Measurements from ENCODE around the gene SEC16B.
A peak's percentile ranks its signal among the peaks of the same experiment; 100 is the strongest.

The SEC16B gene

DNA sequence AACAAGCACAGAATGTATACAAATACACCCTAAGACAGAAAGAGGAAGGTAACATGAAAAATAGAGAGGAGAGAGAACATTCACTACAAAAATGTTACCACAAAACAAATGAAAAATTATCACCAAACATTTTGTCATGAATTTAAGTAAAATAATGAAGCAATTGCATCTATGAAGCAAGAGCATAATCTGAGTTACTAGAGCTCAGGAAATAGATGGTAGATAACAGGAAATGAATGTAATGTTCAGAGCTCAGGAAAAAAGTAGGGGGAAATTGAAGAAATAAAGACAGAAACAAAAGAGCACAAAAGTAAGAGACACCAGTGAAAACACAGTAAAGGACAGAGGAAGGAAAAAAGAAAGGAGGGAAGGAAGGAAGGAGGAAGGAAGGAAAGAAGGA, 19.4 kb downstream of the SEC16B start:
- no peak for ATAC-seq
- TF ChIP-seq SNAI2 (CRISPR knock-in tag; IDR thresholded peaks at IDR 0.05) (no peak), ZFP3 (CRISPR knock-in tag; IDR thresholded peaks at IDR 0.05) (no peak), ARNTL (CRISPR knock-in tag; IDR thresholded peaks at IDR 0.05; ENCODE audit: borderline replicate concordance, low read depth) (no peak), OSR1 (CRISPR knock-in tag; IDR thresholded peaks at IDR 0.05) (no peak), CSDC2 (CRISPR knock-in tag; IDR thresholded peaks at IDR 0.05) (no peak), TOX (CRISPR knock-in tag; IDR thresholded peaks at IDR 0.05; ENCODE audit: borderline replicate concordance) (no peak), ESRRG (CRISPR knock-in tag; IDR thresholded peaks at IDR 0.05) (no peak)
- TF ChIP-seq, protein P1, sequence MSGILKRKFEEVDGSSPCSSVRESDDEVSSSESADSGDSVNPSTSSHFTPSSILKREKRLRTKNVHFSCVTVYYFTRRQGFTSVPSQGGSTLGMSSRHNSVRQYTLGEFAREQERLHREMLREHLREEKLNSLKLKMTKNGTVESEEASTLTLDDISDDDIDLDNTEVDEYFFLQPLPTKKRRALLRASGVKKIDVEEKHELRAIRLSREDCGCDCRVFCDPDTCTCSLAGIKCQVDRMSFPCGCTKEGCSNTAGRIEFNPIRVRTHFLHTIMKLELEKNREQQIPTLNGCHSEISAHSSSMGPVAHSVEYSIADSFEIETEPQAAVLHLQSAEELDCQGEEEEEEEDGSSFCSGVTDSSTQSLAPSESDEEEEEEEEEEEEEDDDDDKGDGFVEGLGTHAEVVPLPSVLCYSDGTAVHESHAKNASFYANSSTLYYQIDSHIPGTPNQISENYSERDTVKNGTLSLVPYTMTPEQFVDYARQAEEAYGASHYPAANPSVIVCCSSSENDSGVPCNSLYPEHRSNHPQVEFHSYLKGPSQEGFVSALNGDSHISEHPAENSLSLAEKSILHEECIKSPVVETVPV (CRISPR knock-in tag; IDR thresholded peaks at IDR 0.05), result no peak
- TF ChIP-seq, protein P2, sequence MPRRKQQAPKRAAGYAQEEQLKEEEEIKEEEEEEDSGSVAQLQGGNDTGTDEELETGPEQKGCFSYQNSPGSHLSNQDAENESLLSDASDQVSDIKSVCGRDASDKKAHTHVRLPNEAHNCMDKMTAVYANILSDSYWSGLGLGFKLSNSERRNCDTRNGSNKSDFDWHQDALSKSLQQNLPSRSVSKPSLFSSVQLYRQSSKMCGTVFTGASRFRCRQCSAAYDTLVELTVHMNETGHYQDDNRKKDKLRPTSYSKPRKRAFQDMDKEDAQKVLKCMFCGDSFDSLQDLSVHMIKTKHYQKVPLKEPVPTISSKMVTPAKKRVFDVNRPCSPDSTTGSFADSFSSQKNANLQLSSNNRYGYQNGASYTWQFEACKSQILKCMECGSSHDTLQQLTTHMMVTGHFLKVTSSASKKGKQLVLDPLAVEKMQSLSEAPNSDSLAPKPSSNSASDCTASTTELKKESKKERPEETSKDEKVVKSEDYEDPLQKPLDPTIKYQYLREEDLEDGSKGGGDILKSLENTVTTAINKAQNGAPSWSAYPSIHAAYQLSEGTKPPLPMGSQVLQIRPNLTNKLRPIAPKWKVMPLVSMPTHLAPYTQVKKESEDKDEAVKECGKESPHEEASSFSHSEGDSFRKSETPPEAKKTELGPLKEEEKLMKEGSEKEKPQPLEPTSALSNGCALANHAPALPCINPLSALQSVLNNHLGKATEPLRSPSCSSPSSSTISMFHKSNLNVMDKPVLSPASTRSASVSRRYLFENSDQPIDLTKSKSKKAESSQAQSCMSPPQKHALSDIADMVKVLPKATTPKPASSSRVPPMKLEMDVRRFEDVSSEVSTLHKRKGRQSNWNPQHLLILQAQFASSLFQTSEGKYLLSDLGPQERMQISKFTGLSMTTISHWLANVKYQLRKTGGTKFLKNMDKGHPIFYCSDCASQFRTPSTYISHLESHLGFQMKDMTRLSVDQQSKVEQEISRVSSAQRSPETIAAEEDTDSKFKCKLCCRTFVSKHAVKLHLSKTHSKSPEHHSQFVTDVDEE (CRISPR knock-in tag; IDR thresholded peaks at IDR 0.05), result no peak

DNA sequence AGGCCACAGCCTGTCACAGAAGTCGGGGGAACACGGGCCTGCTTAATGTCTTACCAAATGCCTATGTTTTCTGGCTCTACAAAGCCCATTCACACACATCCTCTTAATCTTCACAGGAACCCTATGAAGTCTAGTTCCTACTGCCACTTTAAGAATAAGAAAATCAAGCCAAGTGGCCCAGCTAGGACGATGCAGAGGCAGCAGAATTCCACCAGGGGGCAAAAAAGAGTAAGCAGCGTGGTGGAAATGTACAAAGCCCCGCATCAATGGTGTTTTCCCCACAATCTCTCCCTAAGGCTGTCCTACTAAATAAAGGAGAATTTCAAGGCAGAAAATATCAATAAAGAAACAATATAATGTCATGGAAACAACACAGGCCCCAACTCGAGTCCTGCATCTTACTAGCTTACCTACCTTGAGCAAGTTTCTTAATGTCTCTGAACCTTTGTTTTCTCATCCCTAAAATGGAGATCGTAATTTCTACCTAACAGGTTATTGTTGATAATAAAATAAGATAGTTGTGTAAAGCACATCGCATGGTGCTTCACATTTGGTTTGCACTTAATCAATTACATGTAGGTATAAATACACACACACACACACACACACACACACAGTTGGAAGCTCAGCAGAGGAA, 21.4 kb downstream of the SEC16B start:
- no peak for TF ChIP-seq ZNF8 (CRISPR knock-in tag; IDR thresholded peaks at IDR 0.05)
- no peak for TF ChIP-seq GLIS3 (CRISPR knock-in tag; IDR thresholded peaks at IDR 0.05)
- TF ChIP-seq, protein P3, sequence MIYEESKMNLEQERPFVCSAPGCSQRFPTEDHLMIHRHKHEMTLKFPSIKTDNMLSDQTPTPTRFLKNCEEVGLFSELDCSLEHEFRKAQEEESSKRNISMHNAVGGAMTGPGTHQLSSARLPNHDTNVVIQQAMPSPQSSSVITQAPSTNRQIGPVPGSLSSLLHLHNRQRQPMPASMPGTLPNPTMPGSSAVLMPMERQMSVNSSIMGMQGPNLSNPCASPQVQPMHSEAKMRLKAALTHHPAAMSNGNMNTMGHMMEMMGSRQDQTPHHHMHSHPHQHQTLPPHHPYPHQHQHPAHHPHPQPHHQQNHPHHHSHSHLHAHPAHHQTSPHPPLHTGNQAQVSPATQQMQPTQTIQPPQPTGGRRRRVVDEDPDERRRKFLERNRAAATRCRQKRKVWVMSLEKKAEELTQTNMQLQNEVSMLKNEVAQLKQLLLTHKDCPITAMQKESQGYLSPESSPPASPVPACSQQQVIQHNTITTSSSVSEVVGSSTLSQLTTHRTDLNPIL (CRISPR knock-in tag; IDR thresholded peaks at IDR 0.05; ENCODE audit: low read depth), result no peak
- TF ChIP-seq, protein P2 (CRISPR knock-in tag; IDR thresholded peaks at IDR 0.05), result no peak
- TF ChIP-seq ESRRG (CRISPR knock-in tag; IDR thresholded peaks at IDR 0.05), result no peak
- TF ChIP-seq, protein P4, sequence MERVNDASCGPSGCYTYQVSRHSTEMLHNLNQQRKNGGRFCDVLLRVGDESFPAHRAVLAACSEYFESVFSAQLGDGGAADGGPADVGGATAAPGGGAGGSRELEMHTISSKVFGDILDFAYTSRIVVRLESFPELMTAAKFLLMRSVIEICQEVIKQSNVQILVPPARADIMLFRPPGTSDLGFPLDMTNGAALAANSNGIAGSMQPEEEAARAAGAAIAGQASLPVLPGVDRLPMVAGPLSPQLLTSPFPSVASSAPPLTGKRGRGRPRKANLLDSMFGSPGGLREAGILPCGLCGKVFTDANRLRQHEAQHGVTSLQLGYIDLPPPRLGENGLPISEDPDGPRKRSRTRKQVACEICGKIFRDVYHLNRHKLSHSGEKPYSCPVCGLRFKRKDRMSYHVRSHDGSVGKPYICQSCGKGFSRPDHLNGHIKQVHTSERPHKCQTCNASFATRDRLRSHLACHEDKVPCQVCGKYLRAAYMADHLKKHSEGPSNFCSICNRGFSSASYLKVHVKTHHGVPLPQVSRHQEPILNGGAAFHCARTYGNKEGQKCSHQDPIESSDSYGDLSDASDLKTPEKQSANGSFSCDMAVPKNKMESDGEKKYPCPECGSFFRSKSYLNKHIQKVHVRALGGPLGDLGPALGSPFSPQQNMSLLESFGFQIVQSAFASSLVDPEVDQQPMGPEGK (CRISPR knock-in tag; IDR thresholded peaks at IDR 0.05; ENCODE audit: borderline replicate concordance), result no peak
- TF ChIP-seq ISL1 (CRISPR knock-in tag; IDR thresholded peaks at IDR 0.05), result no peak
- no peak for TF ChIP-seq ZFP30 (CRISPR knock-in tag; IDR thresholded peaks at IDR 0.05)
- no peak for TF ChIP-seq ARNTL (CRISPR knock-in tag; IDR thresholded peaks at IDR 0.05; ENCODE audit: borderline replicate concordance, low read depth)
- TF ChIP-seq PPARA (CRISPR knock-in tag; IDR thresholded peaks at IDR 0.05; ENCODE audit: borderline replicate concordance), result no peak
- TF ChIP-seq CSDC2 (CRISPR knock-in tag; IDR thresholded peaks at IDR 0.05), result no peak
- TF ChIP-seq SNAI2 (CRISPR knock-in tag; IDR thresholded peaks at IDR 0.05), result no peak
- peak; percentile 88 for ATAC-seq

DNA sequence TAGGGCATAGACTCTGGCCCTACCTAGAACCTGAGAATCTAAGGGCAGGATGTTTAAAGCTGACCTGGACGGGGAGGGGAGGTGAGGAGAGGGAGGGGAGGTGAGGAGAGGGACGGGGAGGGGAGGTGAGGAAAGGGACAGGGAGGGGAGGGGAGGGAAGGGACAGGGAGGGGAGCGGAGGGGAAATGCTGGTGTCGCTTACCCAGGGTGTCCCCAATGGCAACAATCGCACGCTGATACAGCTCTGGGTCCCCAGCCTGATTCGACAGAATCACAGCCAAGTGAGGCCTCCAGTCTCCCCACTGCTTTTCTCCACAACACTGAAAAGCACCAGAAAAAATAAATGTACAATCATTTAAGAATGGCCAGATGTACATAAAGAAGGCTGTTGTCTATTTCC, 22.2 kb downstream of the SEC16B start:
- ATAC-seq, result no peak
- TF ChIP-seq RARB (CRISPR knock-in tag; IDR thresholded peaks at IDR 0.05), result no peak
- TF ChIP-seq, protein P2 (CRISPR knock-in tag; IDR thresholded peaks at IDR 0.05), result no peak
- no peak for TF ChIP-seq ESRRG (CRISPR knock-in tag; IDR thresholded peaks at IDR 0.05)
- no peak for TF ChIP-seq ZFP3 (CRISPR knock-in tag; IDR thresholded peaks at IDR 0.05)
- TF ChIP-seq, protein P1 (CRISPR knock-in tag; IDR thresholded peaks at IDR 0.05), result no peak
- no peak for TF ChIP-seq OSR1 (CRISPR knock-in tag; IDR thresholded peaks at IDR 0.05)
- TF ChIP-seq CSDC2 (CRISPR knock-in tag; IDR thresholded peaks at IDR 0.05), result no peak
- TF ChIP-seq ZC3H10 (CRISPR knock-in tag; IDR thresholded peaks at IDR 0.05), result no peak
